ENCODE results near the gene CASP10. TPM values are rescaled to one million over a fixed set of nuclear protein-coding genes. Genes with fewer than 3 reads are reported as not detected.

The CASP10 gene, protein sequence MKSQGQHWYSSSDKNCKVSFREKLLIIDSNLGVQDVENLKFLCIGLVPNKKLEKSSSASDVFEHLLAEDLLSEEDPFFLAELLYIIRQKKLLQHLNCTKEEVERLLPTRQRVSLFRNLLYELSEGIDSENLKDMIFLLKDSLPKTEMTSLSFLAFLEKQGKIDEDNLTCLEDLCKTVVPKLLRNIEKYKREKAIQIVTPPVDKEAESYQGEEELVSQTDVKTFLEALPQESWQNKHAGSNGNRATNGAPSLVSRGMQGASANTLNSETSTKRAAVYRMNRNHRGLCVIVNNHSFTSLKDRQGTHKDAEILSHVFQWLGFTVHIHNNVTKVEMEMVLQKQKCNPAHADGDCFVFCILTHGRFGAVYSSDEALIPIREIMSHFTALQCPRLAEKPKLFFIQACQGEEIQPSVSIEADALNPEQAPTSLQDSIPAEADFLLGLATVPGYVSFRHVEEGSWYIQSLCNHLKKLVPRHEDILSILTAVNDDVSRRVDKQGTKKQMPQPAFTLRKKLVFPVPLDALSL
- total RNA-seq (2021) (2.8 to 2.9 TPM (median 2.8 TPM) in 3 replicates), Bru-seq, nascent RNA (percentile 43 among the genes with signal in this experiment)
- long read RNA-seq, experiment 1, full-length matches to known transcripts, result 3 of 8 reads
- long read RNA-seq, experiment 1, partial matches to known transcripts, result 2 of 8 reads
- long read RNA-seq, experiment 1, other reads (novel, unspliced or antisense), result 3 of 8 reads
- long read RNA-seq, experiment 2, partial matches to known transcripts, result 0 of 3 reads
- long read RNA-seq, experiment 2, other reads (novel, unspliced or antisense), result 1 of 3 reads
- long read RNA-seq, experiment 3, result 0 reads

DNA sequence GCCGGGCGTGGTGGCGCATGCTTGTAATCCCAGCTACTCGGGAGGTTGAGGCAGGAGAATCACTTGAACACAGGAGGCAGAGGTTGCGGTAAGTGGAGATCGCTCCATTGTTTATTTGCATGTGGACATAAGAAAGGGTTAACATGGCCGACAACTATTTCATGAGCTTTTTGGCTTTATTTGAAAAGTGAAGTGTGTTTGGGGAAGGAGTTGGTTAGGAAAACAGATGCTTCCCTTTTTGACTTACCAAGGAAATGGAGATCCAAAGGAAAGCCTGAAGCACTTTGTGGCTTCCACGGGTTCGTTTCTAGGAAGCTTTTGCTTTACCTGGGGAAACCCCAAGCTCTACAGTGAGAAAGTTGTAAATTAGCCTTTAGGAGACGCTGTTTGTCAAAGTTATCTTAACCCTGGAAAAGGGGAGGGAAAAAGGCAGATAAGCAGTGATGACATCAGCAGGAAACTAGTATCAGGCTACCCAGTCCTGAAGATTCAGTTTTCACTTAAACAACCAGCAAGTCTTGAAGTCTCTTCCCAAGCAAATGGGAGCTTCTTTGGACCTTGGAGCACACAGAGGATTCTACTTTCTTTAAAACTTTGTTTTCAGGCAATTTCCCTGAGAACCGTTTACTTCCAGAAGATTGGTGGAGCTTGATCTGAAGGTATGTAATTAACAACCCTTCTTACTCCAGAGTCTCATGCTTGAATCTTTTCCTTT lies at the start of gene CASP10:
Gene CASP10 (plus strand): TSS at position 492 of the 715 bp plus-strand sequence. CDS start 2,637 bp downstream, outside the sequence.
- CTCF ChIA-PET, result interaction anchor here (0.6 to 3.0 kb wide), 17 partner anchors 13 to 376 kb away, joined by 3 to 78 read pairs (median 3); no protein-coding TSS in a partner anchor
- peaks cover 15% of the 10 kb centered on the region for H3K4me1 Mint-ChIP-seq
- no peak for DNase-seq (ENCODE audit: low spot score)
- H3K27ac Mint-ChIP-seq, result peak within 1 kb of the TSS; percentile 90
- peak; percentile 94 for ATAC-seq
- H3K4me3 Mint-ChIP-seq, result peak within 1 kb of the TSS; percentile 64
- peaks cover 23% of the 10 kb centered on the region for H3K9me3 Mint-ChIP-seq
- H3K36me3 Mint-ChIP-seq, result peaks cover 15% of the 10 kb centered on the region
- TF ChIP-seq GABPB1 (CRISPR knock-in tag; IDR thresholded peaks at IDR 0.05) (peak; percentile 81), HMGA2 (CRISPR knock-in tag; IDR thresholded peaks at IDR 0.05) (no peak)
- no peaks in the 10 kb centered on the region; the same call in none of the 2 replicates for H3K27me3 Mint-ChIP-seq (ENCODE audit: low read depth)
- POLR2A ChIA-PET, result interaction anchor here (0.7 to 1.3 kb wide), 3 partner anchors 12 to 294 kb away, joined by 3 to 4 read pairs (median 3); partner anchors contain the start of gene PPIL3

DNA sequence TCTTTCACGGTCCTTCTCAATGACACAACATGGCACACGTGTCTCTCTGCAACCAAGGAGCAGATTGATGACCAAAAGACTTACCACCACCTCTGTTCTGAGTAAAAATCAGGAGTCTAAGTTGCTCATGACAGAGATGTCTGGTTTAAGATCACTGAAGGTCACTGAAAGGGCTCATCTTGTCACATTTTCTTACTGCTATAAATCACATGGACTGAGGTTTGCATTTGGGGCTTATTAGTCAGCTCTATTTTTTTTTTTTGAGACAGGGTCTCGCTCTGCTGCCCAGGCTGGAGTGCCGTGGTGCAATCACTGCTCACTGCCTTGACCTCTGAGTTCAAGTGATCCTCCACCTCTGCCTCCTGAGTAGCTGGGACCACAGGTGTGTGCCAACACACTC lies 47.6 kb upstream of the CASP10 start:
- Mint-ChIP-seq H3K27ac (no peak overlapping the region), H3K9me3 (no peaks in the 10 kb centered on the region), H3K4me1 (peaks cover 38% of the 10 kb centered on the region), H3K27me3 (ENCODE audit: low read depth) (no peaks in the 10 kb centered on the region), H3K36me3 (peaks cover 31% of the 10 kb centered on the region), H3K4me3 (no peak overlapping the region)
- ATAC-seq, result no peak
- ChIA-PET POLR2A (no interaction called here), CTCF (no interaction called here)
- no peak for DNase-seq (ENCODE audit: low spot score)
- TF ChIP-seq ZNF396 (CRISPR knock-in tag; IDR thresholded peaks at IDR 0.05; ENCODE audit: borderline replicate concordance) (no peak), SP1 (CRISPR knock-in tag; conservative IDR thresholded peaks at IDR 0.05) (no peak), SMAD4 (CRISPR knock-in tag; IDR thresholded peaks at IDR 0.05) (no peak), NR3C1 (CRISPR knock-in tag; conservative IDR thresholded peaks at IDR 0.05; ENCODE audit: low read depth) (no peak), MYBL2 (CRISPR knock-in tag; IDR thresholded peaks at IDR 0.05) (no peak), SOX15 (CRISPR knock-in tag; IDR thresholded peaks at IDR 0.05) (no peak), FOXK1 (CRISPR knock-in tag; IDR thresholded peaks at IDR 0.05) (no peak), FOXP1 (CRISPR knock-in tag; IDR thresholded peaks at IDR 0.05; ENCODE audit: borderline replicate concordance) (no peak), IRF2 (CRISPR knock-in tag; IDR thresholded peaks at IDR 0.05; ENCODE audit: borderline replicate concordance, low read depth) (no peak), TP53 (CRISPR knock-in tag; IDR thresholded peaks at IDR 0.05) (no peak), RORB (CRISPR knock-in tag; IDR thresholded peaks at IDR 0.05) (no peak)
- TF ChIP-seq, protein P1, sequence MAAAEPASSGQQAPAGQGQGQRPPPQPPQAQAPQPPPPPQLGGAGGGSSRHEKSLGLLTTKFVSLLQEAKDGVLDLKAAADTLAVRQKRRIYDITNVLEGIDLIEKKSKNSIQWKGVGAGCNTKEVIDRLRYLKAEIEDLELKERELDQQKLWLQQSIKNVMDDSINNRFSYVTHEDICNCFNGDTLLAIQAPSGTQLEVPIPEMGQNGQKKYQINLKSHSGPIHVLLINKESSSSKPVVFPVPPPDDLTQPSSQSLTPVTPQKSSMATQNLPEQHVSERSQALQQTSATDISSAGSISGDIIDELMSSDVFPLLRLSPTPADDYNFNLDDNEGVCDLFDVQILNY (CRISPR knock-in tag; IDR thresholded peaks at IDR 0.05), result no peak
- TF ChIP-seq, protein P2, sequence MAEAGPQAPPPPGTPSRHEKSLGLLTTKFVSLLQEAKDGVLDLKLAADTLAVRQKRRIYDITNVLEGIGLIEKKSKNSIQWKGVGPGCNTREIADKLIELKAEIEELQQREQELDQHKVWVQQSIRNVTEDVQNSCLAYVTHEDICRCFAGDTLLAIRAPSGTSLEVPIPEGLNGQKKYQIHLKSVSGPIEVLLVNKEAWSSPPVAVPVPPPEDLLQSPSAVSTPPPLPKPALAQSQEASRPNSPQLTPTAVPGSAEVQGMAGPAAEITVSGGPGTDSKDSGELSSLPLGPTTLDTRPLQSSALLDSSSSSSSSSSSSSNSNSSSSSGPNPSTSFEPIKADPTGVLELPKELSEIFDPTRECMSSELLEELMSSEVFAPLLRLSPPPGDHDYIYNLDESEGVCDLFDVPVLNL (CRISPR knock-in tag; IDR thresholded peaks at IDR 0.05; ENCODE audit: borderline replicate concordance, low read depth), result no peak

DNA sequence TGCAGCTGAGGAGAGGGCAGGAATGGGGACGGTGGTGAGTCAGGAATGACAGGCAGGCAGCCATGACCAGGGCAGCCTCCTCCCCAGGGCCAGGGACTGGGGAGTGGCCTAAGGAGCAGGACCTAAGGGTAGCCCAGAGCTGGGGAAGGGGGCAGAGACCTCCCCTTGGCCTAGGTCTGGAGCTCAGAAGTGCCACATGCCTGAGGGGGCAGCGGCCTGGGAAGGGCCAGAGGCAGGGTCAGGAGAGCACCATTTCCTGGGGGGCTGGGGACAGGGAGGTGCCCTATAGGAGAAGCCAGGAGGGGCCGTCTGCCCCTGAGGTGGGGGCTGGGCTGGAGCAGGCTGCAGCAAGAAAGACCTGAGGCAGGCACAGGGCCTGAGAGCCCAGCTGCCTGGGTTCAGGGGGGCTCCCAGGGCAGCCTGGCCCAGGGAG lies 46.0 kb upstream of the CASP10 start:
- ChIA-PET POLR2A (no interaction called here), CTCF (interaction anchor here (0.6 kb wide), 1 partner anchor 20 kb away, joined by 6 read pairs; no protein-coding TSS in a partner anchor)
- Mint-ChIP-seq H3K27me3 (ENCODE audit: low read depth) (no peaks in the 10 kb centered on the region), H3K4me3 (no peak overlapping the region), H3K4me1 (peaks cover 24% of the 10 kb centered on the region), H3K36me3 (peaks cover 34% of the 10 kb centered on the region), H3K9me3 (no peaks in the 10 kb centered on the region), H3K27ac (no peak overlapping the region; the same call in 1 of the 2 replicates)
- DNase-seq (ENCODE audit: low spot score) (no peak), ATAC-seq (no peak)
- TF ChIP-seq, protein P3, sequence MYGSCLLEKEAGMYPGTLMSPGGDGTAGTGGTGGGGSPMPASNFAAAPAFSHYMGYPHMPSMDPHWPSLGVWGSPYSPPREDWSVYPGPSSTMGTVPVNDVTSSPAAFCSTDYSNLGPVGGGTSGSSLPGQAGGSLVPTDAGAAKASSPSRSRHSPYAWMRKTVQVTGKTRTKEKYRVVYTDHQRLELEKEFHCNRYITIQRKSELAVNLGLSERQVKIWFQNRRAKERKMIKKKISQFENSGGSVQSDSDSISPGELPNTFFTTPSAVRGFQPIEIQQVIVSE (CRISPR knock-in tag; IDR thresholded peaks at IDR 0.05; ENCODE audit: borderline replicate concordance), result no peak
- TF ChIP-seq EMX1 (CRISPR knock-in tag; IDR thresholded peaks at IDR 0.05) (no peak), TEAD4 (CRISPR knock-in tag; IDR thresholded peaks at IDR 0.05) (no peak), KAT7 (CRISPR knock-in tag; IDR thresholded peaks at IDR 0.05; ENCODE audit: borderline replicate concordance) (no peak), ELF4 (CRISPR knock-in tag; IDR thresholded peaks at IDR 0.05; ENCODE audit: low read depth) (no peak)
- TF ChIP-seq, protein P4, sequence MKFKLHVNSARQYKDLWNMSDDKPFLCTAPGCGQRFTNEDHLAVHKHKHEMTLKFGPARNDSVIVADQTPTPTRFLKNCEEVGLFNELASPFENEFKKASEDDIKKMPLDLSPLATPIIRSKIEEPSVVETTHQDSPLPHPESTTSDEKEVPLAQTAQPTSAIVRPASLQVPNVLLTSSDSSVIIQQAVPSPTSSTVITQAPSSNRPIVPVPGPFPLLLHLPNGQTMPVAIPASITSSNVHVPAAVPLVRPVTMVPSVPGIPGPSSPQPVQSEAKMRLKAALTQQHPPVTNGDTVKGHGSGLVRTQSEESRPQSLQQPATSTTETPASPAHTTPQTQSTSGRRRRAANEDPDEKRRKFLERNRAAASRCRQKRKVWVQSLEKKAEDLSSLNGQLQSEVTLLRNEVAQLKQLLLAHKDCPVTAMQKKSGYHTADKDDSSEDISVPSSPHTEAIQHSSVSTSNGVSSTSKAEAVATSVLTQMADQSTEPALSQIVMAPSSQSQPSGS (CRISPR knock-in tag; IDR thresholded peaks at IDR 0.05; ENCODE audit: borderline replicate concordance, low read depth), result no peak

Measured in WTC11 (cell line).